Measurements from ENCODE around the gene NLRC5. TPM values are rescaled to one million over a fixed set of nuclear protein-coding genes. Genes with fewer than 3 reads are reported as not detected.
"Not testable (repeated sequence)": the region's sequence is repeated elsewhere in the genome, so short reads cannot be mapped to it uniquely, and the experiment has no call there.

NLRC5 gene
- total RNA-seq, 1 donor from 2014 or later, result 4.5 TPM

DNA sequence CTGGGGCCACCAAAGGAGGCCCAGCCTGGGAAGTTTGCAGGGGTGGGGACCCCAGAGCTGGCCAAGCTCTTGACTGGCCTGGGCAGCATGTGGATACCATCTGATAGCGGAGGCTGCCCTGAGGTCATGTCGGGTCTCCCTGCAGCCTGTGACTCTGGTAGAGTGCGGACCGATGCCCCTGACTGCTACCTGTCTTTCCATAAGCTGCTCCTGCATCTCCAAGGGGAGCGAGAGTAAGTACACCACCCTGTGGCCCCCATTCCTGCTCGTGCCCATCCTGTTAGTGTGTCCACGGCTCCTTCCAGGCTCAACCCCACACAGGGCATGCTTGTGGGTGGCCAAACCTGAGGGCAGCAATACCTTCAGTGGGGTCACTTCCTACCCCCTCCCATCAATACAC, 19.6 kb upstream of the NLRC5 start:
- DNase-seq (ENCODE audit: low read depth), result no peak
- TF ChIP-seq, protein P1, sequence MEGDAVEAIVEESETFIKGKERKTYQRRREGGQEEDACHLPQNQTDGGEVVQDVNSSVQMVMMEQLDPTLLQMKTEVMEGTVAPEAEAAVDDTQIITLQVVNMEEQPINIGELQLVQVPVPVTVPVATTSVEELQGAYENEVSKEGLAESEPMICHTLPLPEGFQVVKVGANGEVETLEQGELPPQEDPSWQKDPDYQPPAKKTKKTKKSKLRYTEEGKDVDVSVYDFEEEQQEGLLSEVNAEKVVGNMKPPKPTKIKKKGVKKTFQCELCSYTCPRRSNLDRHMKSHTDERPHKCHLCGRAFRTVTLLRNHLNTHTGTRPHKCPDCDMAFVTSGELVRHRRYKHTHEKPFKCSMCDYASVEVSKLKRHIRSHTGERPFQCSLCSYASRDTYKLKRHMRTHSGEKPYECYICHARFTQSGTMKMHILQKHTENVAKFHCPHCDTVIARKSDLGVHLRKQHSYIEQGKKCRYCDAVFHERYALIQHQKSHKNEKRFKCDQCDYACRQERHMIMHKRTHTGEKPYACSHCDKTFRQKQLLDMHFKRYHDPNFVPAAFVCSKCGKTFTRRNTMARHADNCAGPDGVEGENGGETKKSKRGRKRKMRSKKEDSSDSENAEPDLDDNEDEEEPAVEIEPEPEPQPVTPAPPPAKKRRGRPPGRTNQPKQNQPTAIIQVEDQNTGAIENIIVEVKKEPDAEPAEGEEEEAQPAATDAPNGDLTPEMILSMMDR (conservative IDR thresholded peaks at IDR 0.05; ENCODE audit: low read depth, low read length), result no peak
- no peak overlapping the region for H3K4me3 ChIP-seq (ENCODE audit: low read depth, low read length)

DNA sequence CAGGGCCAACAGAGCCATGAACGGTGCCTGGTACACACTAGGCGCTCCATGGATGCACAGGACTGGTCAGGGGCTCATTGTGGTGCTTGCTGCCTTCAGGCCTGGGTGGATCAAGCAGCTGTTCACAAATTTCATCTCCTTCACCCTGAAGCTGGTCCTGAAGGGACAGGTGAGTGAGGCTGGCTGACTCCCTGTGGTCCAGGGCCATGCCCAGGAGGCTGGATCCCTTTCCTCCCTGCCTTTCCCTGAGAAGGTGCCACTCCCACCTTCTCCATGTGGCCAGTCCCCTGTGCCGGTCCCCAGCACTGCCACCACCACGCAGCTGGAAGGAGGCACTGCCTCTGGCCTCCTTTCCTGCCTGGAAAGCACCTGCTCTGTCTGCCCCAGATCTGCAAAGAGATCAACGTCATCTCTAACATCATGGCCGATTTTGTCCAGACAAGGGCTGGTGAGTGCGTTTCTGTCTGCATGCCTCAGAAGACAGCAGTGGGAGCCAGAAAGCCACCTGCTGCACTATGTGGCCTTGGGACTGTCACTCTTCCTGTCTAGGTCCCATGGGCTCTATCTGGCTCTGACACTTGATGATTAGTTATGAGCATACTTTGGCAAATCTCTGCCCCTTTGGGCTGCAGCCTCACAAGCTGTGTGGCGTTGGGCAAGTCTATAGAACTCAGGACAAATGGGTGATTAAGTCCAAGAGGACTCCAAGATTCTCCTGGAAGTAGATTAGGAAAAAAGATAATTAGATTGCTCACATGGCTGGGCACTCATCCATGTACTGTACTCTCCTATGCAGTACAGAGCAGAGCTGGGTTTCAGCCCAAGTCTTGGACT, 18.2 kb upstream of the NLRC5 start:
- TF ChIP-seq, protein P1 (conservative IDR thresholded peaks at IDR 0.05; ENCODE audit: low read depth, low read length), result no peak
- no peak overlapping the region for H3K4me3 ChIP-seq (ENCODE audit: low read depth, low read length)
- no peak for DNase-seq (ENCODE audit: low read depth)

DNA sequence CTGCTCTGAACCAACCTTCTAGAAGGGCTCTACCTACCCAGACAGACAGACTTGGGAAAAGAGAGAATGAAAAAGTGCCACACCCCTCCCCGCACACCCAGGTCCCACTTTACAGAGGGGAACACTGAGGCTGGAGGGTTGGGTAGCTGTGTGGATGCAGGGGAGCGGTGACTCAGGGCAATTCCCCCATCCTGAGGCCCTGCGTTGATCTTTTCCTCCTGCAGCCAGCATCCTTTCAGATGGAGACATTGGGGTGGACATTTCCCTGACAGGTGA, 17.7 kb upstream of the NLRC5 start:
- DNase-seq (ENCODE audit: low read depth), result no peak
- H3K4me3 ChIP-seq (ENCODE audit: low read depth, low read length), result no peak overlapping the region
- TF ChIP-seq, protein P1 (conservative IDR thresholded peaks at IDR 0.05; ENCODE audit: low read depth, low read length), result no peak

DNA sequence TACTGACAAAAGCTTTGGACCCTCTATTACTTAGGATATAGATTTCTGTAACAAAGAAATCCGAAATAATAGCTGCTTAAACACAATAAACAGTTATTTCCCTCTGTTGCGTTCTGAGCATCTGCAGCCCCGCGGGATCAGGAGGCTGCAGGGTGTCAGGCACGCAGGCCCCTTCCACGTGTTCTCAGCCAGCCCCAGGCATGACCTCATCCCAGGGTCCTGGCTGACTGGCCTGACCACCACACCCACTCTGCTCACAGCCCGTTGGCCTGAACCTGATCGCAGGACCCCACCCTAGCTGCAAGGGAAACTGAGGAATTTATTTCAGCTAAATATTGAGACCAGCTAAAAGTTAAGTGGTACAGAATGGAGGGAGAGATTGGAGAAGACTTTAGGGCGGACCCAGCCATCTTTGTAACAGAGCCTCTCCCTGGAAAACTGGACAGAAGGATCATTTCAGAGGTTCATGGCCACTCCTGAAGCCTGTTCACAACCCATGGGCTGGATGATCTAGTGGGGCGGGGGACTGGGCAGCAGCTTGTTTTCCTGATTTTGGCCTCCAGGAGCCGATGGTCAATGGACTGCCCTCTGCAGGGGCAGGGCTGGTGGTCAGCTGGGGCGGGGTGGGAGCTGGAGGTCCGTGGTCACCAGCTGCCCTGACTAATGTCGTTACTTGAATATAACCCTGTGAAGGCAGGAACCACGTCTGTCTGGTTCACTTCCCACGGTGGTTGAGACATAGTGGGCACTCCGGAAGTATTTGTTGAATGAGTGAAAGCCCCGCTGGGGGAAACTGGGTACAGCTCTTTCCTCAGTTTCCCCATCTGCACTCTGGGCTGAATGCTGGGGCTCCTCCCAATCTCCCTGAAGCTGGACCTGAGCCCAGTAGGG, 16.7 kb upstream of the NLRC5 start:
- no peak overlapping the region for H3K4me3 ChIP-seq (ENCODE audit: low read depth, low read length)
- TF ChIP-seq, protein P1 (conservative IDR thresholded peaks at IDR 0.05; ENCODE audit: low read depth, low read length), result no peak
- DNase-seq (ENCODE audit: low read depth), result no peak

DNA sequence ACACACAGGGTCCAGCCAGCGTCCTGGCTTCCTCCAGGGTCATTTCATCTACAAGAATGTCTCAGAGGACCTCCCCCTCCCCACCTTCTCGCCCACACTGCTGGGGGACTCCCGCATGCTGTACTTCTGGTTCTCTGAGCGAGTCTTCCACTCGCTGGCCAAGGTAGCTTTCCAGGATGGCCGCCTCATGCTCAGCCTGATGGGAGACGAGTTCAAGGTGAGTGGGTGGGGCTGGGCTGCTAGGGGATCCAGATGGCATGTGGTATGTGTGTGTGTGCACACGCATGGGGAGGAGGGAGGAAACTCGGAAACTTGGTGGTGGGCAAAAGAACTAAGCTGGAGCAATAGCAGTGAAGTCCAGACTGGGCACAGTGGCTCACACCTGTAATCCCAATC, 16.1 kb upstream of the NLRC5 start:
- TF ChIP-seq, protein P1 (conservative IDR thresholded peaks at IDR 0.05; ENCODE audit: low read depth, low read length), result no peak
- no peak overlapping the region for H3K4me3 ChIP-seq (ENCODE audit: low read depth, low read length)
- no peak for DNase-seq (ENCODE audit: low read depth)

DNA sequence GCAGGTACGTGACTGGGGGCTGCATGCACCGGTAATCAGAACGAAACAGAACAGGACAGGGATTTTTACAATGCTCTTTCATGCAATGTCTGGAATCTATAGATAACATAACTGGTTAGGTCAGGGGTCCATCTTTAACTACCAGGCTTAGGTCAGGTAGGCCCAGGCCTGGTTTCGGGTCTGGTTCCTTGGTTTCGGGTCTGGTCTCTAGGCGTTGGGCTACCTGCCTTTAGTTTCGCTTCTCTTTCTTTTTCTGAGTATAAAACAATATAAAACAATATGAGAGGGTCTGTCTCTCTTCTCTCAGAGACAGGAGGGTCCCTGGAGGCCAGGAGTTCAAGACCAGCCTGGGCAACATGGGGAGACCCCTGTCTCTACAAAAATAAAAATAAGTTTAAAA, 15.5 kb upstream of the NLRC5 start:
- not testable (repeated sequence) for DNase-seq (ENCODE audit: low read depth)

DNA sequence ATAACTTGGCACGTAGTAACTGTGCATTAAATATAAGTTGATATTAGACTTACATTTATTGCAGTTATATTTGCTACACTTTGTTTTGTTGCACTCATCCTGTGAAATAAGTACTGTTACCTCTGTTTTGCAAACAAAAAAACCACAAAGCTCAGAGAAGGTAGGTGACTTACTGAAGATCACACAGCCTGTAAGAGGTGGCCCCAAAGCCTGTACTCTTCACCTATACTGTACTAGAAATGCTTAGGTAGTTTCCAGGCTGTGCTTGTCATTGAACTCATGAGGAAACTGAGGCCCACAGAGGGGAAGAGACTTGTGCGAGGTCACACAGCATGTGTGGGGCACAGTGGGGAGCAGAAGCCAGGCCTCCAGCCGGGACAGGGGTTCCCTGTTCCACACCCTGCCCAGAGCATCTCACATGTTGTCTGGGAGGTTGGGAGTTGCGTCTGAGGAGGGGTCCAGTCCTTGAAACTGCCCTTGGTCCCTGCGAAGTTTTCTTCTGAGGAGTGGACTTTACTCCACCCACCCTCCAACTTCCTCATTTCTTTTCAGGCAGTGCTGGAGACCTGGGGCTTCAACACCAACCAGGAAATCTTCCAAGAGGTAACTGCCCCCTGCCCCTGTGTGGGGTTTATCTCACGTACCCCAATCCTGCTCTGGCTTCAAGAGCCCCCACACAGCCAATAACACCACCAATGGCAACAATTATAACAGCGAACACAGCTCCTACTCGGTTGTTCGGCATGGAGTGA, 14.6 kb upstream of the NLRC5 start:
- TF ChIP-seq, protein P1 (conservative IDR thresholded peaks at IDR 0.05; ENCODE audit: low read depth, low read length), result no peak

More for the DNA sequence above, 15.5 kb upstream of the NLRC5 start:
- not testable (repeated sequence) for H3K4me3 ChIP-seq (ENCODE audit: low read depth, low read length)

More for the DNA sequence above, 14.6 kb upstream of the NLRC5 start:
- DNase-seq (ENCODE audit: low read depth), result no peak
- H3K4me3 ChIP-seq (ENCODE audit: low read depth, low read length), result no peak overlapping the region
